HG03025 (cell line): Measurements from ENCODE around the gene ZNF438.

Experiments
- ATAC-seq: cut with Tn5 transposase; IDR thresholded peaks from one replicate; pipeline ENCODE4 v1.9.1; 2021; ENCODE audit warnings: mild to moderate bottlenecking, moderate library complexity; ENCODE audit not compliant: unreplicated experiment, low FRiP score

ZNF438 gene

GRCh38 chr10:31017534-31018355, 13.9 kb downstream of the ZNF438 start:
- no peak for ATAC-seq

- no peak for ATAC-seq
These were observed 17.3 kb downstream of the ZNF438 start for GRCh38 chr10:31014161-31014875.

- ATAC-seq, result no peak
These were observed 18.3 kb downstream of the ZNF438 start for GRCh38 chr10:31013331-31013730.

- ATAC-seq, result no peak
These were observed 20.0 kb downstream of the ZNF438 start for GRCh38 chr10:31011665-31012022.

- ATAC-seq, result no peak
These were observed 20.5 kb downstream of the ZNF438 start for GRCh38 chr10:31011017-31011664.

- no peak for ATAC-seq
These were observed 21.6 kb downstream of the ZNF438 start for GRCh38 chr10:31010062-31010461.

- no peak for ATAC-seq
These were observed 25.8 kb downstream of the ZNF438 start for GRCh38 chr10:31005895-31006294.

GRCh38 chr10:31004611-31005193, 27.0 kb downstream of the ZNF438 start:
- no peak for ATAC-seq

GRCh38 chr10:31001740-31002139, 29.9 kb downstream of the ZNF438 start:
- ATAC-seq, result no peak

GRCh38 chr10:31000867-31001266, 30.8 kb downstream of the ZNF438 start:
- ATAC-seq, result no peak

- no peak for ATAC-seq
These were observed 31.4 kb downstream of the ZNF438 start for GRCh38 chr10:31000071-31000782.

GRCh38 chr10:30999070-30999712, 32.5 kb downstream of the ZNF438 start:
- ATAC-seq, result no peak

GRCh38 chr10:30997536-30998235, 34.0 kb downstream of the ZNF438 start:
- no peak for ATAC-seq

GRCh38 chr10:30996481-30997005, 35.1 kb downstream of the ZNF438 start:
- no peak for ATAC-seq

GRCh38 chr10:30995081-30995770, 36.4 kb downstream of the ZNF438 start:
- ATAC-seq, result no peak

- no peak for ATAC-seq
These were observed 38.5 kb downstream of the ZNF438 start for GRCh38 chr10:30993155-30993554.

- no peak for ATAC-seq
These were observed 39.0 kb downstream of the ZNF438 start for GRCh38 chr10:30992681-30993080.

GRCh38 chr10:30991647-30992011, 40.0 kb downstream of the ZNF438 start:
- no peak for ATAC-seq
